ENCODE data around the gene SAT1.

DNA sequence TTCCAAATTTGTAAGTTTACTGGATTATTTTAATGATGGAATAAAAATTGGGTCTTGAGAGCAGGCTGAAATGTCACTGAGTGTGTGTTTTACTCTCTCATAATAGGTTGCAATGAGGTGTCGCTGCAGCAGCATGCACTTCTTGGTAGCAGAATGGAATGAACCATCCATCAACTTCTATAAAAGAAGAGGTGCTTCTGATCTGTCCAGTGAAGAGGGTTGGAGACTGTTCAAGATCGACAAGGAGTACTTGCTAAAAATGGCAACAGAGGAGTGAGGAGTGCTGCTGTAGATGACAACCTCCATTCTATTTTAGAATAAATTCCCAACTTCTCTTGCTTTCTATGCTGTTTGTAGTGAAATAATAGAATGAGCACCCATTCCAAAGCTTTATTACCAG is 2.6 kb downstream of the SAT1 start:
- TF ChIP-seq, protein P1, sequence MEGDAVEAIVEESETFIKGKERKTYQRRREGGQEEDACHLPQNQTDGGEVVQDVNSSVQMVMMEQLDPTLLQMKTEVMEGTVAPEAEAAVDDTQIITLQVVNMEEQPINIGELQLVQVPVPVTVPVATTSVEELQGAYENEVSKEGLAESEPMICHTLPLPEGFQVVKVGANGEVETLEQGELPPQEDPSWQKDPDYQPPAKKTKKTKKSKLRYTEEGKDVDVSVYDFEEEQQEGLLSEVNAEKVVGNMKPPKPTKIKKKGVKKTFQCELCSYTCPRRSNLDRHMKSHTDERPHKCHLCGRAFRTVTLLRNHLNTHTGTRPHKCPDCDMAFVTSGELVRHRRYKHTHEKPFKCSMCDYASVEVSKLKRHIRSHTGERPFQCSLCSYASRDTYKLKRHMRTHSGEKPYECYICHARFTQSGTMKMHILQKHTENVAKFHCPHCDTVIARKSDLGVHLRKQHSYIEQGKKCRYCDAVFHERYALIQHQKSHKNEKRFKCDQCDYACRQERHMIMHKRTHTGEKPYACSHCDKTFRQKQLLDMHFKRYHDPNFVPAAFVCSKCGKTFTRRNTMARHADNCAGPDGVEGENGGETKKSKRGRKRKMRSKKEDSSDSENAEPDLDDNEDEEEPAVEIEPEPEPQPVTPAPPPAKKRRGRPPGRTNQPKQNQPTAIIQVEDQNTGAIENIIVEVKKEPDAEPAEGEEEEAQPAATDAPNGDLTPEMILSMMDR (conservative IDR thresholded peaks at IDR 0.05; ENCODE audit: low read length), result no peak
- no peak for TF ChIP-seq EZH2phosphoT487 (IDR thresholded peaks at IDR 0.05; ENCODE audit: borderline replicate concordance)
